ENCODE measurements around the gene RHBDL2.

DNA sequence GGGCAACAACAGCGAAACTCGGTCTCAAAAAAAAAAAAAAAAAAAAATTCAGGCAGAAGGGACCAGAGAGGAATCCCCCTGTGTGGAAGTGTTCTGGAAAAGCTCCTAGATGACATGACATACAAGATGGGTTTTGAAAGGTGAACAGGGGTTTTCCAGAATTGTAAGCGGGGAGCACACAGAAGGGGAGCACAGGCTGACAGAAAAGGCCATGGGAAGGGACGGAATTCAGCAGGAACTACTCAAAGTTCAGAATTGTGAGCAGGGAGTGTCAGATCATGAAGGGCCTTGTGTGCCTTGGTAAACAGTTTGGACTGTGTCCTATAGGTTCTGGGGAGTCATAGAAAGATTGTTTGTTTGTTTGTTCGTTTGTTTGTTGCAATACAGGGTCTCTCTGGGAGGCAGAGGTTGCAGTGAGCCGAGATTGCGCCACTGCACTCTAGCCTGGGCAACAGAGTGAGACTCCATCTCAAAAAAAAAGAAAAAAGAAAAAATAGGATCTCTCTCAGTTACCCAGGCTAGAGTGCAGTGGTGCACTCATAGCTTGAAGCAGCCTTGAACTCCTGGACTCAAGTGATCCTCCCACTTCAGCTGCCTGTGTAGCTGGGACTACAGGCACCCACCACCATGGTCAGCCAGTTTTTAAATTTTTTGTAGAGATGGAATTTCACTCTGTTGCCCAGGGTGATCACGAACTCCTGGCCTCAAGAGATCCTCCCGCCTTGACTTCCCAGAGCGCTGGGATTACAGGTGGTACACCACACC is 1.2 kb upstream of the RHBDL2 start:
- TF ChIP-seq GABPA (IDR thresholded peaks at IDR 0.05; ENCODE audit: low read depth) (no peak), NFYA (IDR thresholded peaks at IDR 0.05; ENCODE audit: borderline replicate concordance, low read depth, low read length) (no peak), EZH2 (IDR thresholded peaks at IDR 0.05; ENCODE audit: borderline replicate concordance, control insufficient read depth, low read depth, low read length) (no peak), CEBPB (IDR thresholded peaks at IDR 0.05; ENCODE audit: borderline replicate concordance in 1 of 2, low read depth in 2 of 2, low read length in 2 of 2) (no peak), CBX5 (IDR thresholded peaks at IDR 0.05; ENCODE audit: low read depth) (no peak), ZZZ3 (IDR thresholded peaks at IDR 0.05; ENCODE audit: control insufficient read depth, insufficient read length, low read depth) (no peak), FOXK2 (IDR thresholded peaks at IDR 0.05) (no peak), HDGF (IDR thresholded peaks at IDR 0.05) (no peak), POLR2AphosphoS5 (IDR thresholded peaks at IDR 0.05; ENCODE audit: low read length) (no peak), STAT1 (conservative IDR thresholded peaks at IDR 0.05) (no peak), E2F4 (IDR thresholded peaks at IDR 0.05; ENCODE audit: low read depth, low read length) (no peak), BCL11A (IDR thresholded peaks at IDR 0.05; ENCODE audit: low read depth, low read length) (no peak)
- TF ChIP-seq, protein P1, sequence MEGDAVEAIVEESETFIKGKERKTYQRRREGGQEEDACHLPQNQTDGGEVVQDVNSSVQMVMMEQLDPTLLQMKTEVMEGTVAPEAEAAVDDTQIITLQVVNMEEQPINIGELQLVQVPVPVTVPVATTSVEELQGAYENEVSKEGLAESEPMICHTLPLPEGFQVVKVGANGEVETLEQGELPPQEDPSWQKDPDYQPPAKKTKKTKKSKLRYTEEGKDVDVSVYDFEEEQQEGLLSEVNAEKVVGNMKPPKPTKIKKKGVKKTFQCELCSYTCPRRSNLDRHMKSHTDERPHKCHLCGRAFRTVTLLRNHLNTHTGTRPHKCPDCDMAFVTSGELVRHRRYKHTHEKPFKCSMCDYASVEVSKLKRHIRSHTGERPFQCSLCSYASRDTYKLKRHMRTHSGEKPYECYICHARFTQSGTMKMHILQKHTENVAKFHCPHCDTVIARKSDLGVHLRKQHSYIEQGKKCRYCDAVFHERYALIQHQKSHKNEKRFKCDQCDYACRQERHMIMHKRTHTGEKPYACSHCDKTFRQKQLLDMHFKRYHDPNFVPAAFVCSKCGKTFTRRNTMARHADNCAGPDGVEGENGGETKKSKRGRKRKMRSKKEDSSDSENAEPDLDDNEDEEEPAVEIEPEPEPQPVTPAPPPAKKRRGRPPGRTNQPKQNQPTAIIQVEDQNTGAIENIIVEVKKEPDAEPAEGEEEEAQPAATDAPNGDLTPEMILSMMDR (IDR thresholded peaks at IDR 0.05 in 2 of 3, conservative IDR thresholded peaks at IDR 0.05 in 1 of 3; ENCODE audit: control insufficient read depth in 2 of 3, extremely low read depth in 1 of 3, insufficient read depth in 1 of 3, low read depth in 3 of 3, low read length in 3 of 3), result no peak
- TF ChIP-seq, protein P2, sequence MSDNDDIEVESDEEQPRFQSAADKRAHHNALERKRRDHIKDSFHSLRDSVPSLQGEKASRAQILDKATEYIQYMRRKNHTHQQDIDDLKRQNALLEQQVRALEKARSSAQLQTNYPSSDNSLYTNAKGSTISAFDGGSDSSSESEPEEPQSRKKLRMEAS (IDR thresholded peaks at IDR 0.05; ENCODE audit: low read depth, low read length), result no peak
